Measurements from ENCODE around the gene HOOK2. TPM values are rescaled to one million over a fixed set of nuclear protein-coding genes. Genes with fewer than 3 reads are reported as not detected.

Gene HOOK2
- total RNA-seq, 1 donor from 2014 or later, result 25.9 TPM

DNA sequence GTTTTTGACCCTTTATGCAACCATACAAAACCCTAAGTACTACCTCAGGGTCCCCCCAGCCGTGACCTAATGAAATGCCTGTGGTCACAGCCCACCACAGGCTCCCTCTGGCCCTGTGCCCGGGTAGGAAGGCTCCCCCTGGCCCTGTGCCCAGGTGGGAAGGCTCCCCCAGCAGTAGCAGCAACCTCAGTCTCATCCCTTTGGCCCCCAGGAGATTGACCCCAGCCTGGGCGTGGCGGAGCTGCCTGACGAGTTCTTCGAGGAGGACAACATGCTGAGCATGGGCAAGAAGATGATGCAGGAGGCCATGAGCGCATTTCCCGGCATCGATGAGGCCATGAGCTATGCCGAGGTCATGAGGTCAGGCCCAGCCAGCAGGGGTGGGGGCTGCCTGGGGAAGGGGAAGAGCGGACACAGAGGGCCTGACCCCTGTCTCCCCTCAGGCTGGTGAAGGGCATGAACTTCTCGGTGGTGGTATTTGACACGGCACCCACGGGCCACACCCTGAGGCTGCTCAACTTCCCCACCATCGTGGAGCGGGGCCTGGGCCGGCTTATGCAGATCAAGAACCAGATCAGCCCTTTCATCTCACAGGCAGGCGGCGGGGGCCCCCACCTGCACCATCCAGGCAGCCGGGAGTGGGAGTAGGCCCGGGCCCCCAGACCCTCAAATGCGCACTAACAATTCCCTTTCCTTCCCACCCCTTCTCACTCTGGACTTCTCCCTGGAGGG lies 30.0 kb downstream of the HOOK2 start:
- H2AFZ ChIP-seq (ENCODE audit: low read depth, low read length), result no peak overlapping the region
- H3K4me3 Mint-ChIP-seq (ENCODE audit: unreplicated experiment), result peak overlapping the region; percentile 45
- H3K4me1 Mint-ChIP-seq (ENCODE audit: low read depth, unreplicated experiment), result peaks cover 7% of the 10 kb centered on the region
- no peak overlapping the region for H3K9ac ChIP-seq (ENCODE audit: low read length)
- no peak for TF ChIP-seq EZH2 (IDR thresholded peaks at IDR 0.05; ENCODE audit: insufficient read depth, low read length)
- TF ChIP-seq, protein P1, sequence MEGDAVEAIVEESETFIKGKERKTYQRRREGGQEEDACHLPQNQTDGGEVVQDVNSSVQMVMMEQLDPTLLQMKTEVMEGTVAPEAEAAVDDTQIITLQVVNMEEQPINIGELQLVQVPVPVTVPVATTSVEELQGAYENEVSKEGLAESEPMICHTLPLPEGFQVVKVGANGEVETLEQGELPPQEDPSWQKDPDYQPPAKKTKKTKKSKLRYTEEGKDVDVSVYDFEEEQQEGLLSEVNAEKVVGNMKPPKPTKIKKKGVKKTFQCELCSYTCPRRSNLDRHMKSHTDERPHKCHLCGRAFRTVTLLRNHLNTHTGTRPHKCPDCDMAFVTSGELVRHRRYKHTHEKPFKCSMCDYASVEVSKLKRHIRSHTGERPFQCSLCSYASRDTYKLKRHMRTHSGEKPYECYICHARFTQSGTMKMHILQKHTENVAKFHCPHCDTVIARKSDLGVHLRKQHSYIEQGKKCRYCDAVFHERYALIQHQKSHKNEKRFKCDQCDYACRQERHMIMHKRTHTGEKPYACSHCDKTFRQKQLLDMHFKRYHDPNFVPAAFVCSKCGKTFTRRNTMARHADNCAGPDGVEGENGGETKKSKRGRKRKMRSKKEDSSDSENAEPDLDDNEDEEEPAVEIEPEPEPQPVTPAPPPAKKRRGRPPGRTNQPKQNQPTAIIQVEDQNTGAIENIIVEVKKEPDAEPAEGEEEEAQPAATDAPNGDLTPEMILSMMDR (IDR thresholded peaks at IDR 0.05; ENCODE audit: insufficient read depth, low read depth, low read length), result no peak
- no peaks in the 10 kb centered on the region for H3K27me3 ChIP-seq (ENCODE audit: insufficient read depth, low read length)
- peaks cover 10% of the 10 kb centered on the region for H4K20me1 ChIP-seq (ENCODE audit: insufficient read depth, low read length)
- H3K9me3 Mint-ChIP-seq (ENCODE audit: unreplicated experiment), result no peaks in the 10 kb centered on the region
- H3K4me3 ChIP-seq (ENCODE audit: insufficient read depth, low read depth, low read length), result no peak overlapping the region
- H3K27ac ChIP-seq (ENCODE audit: low read depth, low read length), result no peak overlapping the region
- peaks cover 9% of the 10 kb centered on the region for H3K36me3 ChIP-seq (ENCODE audit: insufficient read depth, low read length)
- no peak overlapping the region for H3K27ac Mint-ChIP-seq (ENCODE audit: unreplicated experiment)
- H3K4me1 ChIP-seq (ENCODE audit: insufficient read depth, low read length), result no peaks in the 10 kb centered on the region
- H3K9me3 ChIP-seq (ENCODE audit: insufficient read depth, low read depth, low read length), result peaks cover 10% of the 10 kb centered on the region
- FAIRE-seq (no peak), DNase-seq (ENCODE audit: low read depth) (no peak)
- H3K4me2 ChIP-seq (ENCODE audit: low read length), result no peak overlapping the region
- peaks cover 20% of the 10 kb centered on the region for H3K36me3 Mint-ChIP-seq (ENCODE audit: low read depth, unreplicated experiment)
- no peaks in the 10 kb centered on the region for H3K79me2 ChIP-seq (ENCODE audit: insufficient read depth, low read length)
- H3K27me3 Mint-ChIP-seq (ENCODE audit: low read depth, unreplicated experiment), result peaks cover 7% of the 10 kb centered on the region

DNA sequence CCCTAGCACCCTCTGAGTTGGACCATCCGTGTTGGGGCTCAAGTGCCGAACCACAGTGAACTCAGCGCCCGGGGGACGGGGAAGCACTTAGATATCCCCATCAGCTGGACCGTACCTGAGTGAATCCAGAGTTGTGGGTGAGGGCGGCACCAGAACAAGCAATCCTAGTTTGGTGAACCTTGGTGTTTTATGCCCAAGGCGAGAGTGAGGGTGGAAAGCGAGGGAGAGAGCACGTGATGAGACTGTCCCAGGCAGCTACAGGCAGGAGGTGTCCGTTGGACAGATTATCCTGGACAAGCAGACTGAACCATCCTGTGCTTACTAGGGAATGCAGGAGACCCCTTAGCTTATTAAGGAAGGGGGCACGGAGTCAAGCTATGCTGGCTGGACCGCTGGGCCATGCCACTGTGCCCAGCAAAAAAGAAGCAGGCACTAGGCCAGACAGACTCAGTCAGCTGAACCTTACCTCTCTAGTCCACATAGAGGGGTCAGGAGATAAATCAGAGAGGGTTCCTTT lies 37.5 kb downstream of the HOOK2 start:
- Mint-ChIP-seq H3K9me3 (ENCODE audit: unreplicated experiment) (no peaks in the 10 kb centered on the region), H3K36me3 (ENCODE audit: low read depth, unreplicated experiment) (peaks cover 3% of the 10 kb centered on the region), H3K27me3 (ENCODE audit: low read depth, unreplicated experiment) (no peaks in the 10 kb centered on the region), H3K4me1 (ENCODE audit: low read depth, unreplicated experiment) (peaks cover 9% of the 10 kb centered on the region), H3K27ac (ENCODE audit: unreplicated experiment) (peak overlapping the region; percentile 94), H3K4me3 (ENCODE audit: unreplicated experiment) (peak overlapping the region; percentile 99)
- peak overlapping the region; percentile 98 for H3K27ac ChIP-seq (ENCODE audit: low read depth, low read length)
- FAIRE-seq, result no peak
- H3K9ac ChIP-seq (ENCODE audit: low read length), result peak overlapping the region; percentile 85
- H3K4me2 ChIP-seq (ENCODE audit: low read length), result peak overlapping the region; percentile 94
- peaks cover 16% of the 10 kb centered on the region for H4K20me1 ChIP-seq (ENCODE audit: insufficient read depth, low read length)
- no peak for DNase-seq (ENCODE audit: low read depth)
- H3K36me3 ChIP-seq (ENCODE audit: insufficient read depth, low read length), result peaks cover 6% of the 10 kb centered on the region
- peaks cover 36% of the 10 kb centered on the region for H3K79me2 ChIP-seq (ENCODE audit: insufficient read depth, low read length)
- peaks cover 19% of the 10 kb centered on the region for H3K4me1 ChIP-seq (ENCODE audit: insufficient read depth, low read length)
- peak overlapping the region; percentile 89 for H3K4me3 ChIP-seq (ENCODE audit: insufficient read depth, low read depth, low read length)
- H2AFZ ChIP-seq (ENCODE audit: low read depth, low read length), result peak overlapping the region; percentile 87
- TF ChIP-seq, protein P1 (IDR thresholded peaks at IDR 0.05; ENCODE audit: insufficient read depth, low read depth, low read length), result no peak
- no peak for TF ChIP-seq EZH2 (IDR thresholded peaks at IDR 0.05; ENCODE audit: insufficient read depth, low read length)
- no peaks in the 10 kb centered on the region for H3K27me3 ChIP-seq (ENCODE audit: insufficient read depth, low read length)
- H3K9me3 ChIP-seq (ENCODE audit: insufficient read depth, low read depth, low read length), result no peaks in the 10 kb centered on the region

All from astrocyte (in vitro differentiated cells and primary cell).